H1 (cell line): ENCODE results near the gene KDM6B. TPM values are rescaled to one million over a fixed set of nuclear protein-coding genes. Genes with fewer than 3 reads are reported as not detected.

ENCODE experiments used
- ASH2L ChIP-seq: fragments of 200-600, 300-600 bp; sonication (generic); IDR thresholded peaks from one replicate; pipeline ENCODE4 v1.7.1; 2017; ENCODE audit warnings: low read length
- EGR1 ChIP-seq: IDR thresholded peaks from 2 replicates; pipeline ENCODE4 v1.6.1; 2011; ENCODE audit warnings: low read depth, low read length, borderline replicate concordance
- HDAC6 ChIP-seq: IDR thresholded peaks from one replicate; pipeline ENCODE4 v1.7.1; 2012; ENCODE audit warnings: low read depth, mild to moderate bottlenecking, inconsistent platforms, low read length, moderate library complexity
- KDM4A ChIP-seq: IDR thresholded peaks from one replicate; pipeline ENCODE4 v1.7.1; 2012; ENCODE audit warnings: low read depth, mild to moderate bottlenecking, moderate library complexity, low read length, inconsistent platforms; ENCODE audit not compliant: severe bottlenecking
- TAF1 ChIP-seq: IDR thresholded peaks from 2 replicates; pipeline ENCODE4 v1.6.1; 2011; ENCODE audit warnings: mild to moderate bottlenecking, low read depth, low read length
- polyA plus RNA-seq, 7 experiments: library from polyadenylated mRNA; depleted of rRNA in 3 of 7; stranded (reverse) in 5 of 7; unstranded in 2 of 7; fragments of >200 nt in 5 of 7; fragments of 200-250 nt in 2 of 7; gene quantifications; 1 replicate in 5 of 7; 2 replicates in 1 of 7; 4 replicates in 1 of 7; pipeline versions ENCODE4 v1.2.1 to v1.2.3, GENCODE V29; 2011 to 2013; ENCODE audit warnings: missing spikeins in 2 of 7, mixed read lengths in 2 of 7
- total RNA-seq: library from RNA; stranded (reverse); fragmentation: NEBNext Ultra II Directional; extraction: Animal tissue kit (Norgen Biotek cat#: 25700); gene quantifications from 2 replicates; pipeline ENCODE4 v1.2.1, GENCODE V29; 2021

Gene KDM6B
- total and polyA plus RNA-seq, 2 of the 8 experiments (the other 6 are each of a cell fraction or from before 2014, with no cell fraction given) = 0.48 to 3.7 TPM

DNA sequence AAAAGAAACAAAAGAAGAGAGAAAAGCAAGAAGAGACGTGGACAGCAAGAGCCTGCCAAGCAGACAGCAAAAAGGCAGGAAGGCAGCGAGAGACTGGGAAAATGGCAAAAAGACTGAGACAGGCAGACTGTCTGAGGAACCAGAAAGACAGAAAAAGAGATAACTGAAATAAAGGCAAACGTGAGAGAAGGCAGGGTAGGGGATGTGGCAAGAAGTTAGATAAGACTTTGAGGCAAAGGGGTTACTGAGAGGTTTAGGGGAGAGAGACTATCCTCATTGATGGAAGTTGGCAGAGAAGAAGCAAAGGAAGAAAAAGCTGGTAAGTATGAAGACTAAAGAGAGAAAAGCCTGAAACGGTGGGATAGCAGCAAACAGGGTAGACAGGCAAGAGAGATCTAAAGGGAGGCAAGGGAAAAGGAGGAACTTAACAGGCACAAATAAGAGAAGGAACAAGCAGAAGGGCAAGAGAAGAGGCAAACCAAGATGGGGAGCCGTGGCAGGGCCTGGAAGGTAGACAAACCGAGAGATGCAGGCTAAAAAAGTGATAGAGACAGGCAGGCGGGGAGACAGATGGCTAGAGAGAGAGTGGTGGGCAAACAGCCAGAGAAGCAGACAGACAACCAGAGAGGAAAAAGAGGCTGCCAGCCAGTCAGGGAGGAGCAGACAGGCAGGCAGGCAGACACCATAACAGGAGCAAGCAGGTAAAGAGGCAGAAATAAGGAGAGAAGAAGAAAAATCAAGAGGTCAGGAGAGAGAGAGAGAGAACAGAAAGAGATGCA is 47.4 kb downstream of the KDM6B start (continued):
- TF ChIP-seq KDM4A = no peak
- TF ChIP-seq ASH2L = no peak
- no peak for TF ChIP-seq TAF1
- no peak for TF ChIP-seq HDAC6
- TF ChIP-seq EGR1 = no peak
